ENCODE data around the gene ARL4D.
"Not testable (repeated sequence)": the region's sequence is repeated elsewhere in the genome, so short reads cannot be mapped to it uniquely, and the experiment has no call there.

ARL4D gene

GRCh38 chr17:43416998-43417890 is 18.5 kb downstream of the ARL4D start:
- Mint-ChIP-seq H3K9me3 (no peaks in the 10 kb centered on the region), H3K27ac (no peak overlapping the region), H3K27me3 (ENCODE audit: low read depth) (peaks cover 17% of the 10 kb centered on the region), H3K36me3 (ENCODE audit: low read depth) (no peaks in the 10 kb centered on the region), H3K4me1 (ENCODE audit: low read depth) (peaks cover 3% of the 10 kb centered on the region), H3K4me3 (no peak overlapping the region)

- peaks cover 3% of the 10 kb centered on the region for H3K4me1 Mint-ChIP-seq (ENCODE audit: low read depth)
- H3K27ac Mint-ChIP-seq, result no peak overlapping the region
- H3K27me3 Mint-ChIP-seq (ENCODE audit: low read depth), result peaks cover 17% of the 10 kb centered on the region
- no peaks in the 10 kb centered on the region for H3K36me3 Mint-ChIP-seq (ENCODE audit: low read depth)
- H3K9me3 Mint-ChIP-seq, result no peaks in the 10 kb centered on the region
- no peak overlapping the region for H3K4me3 Mint-ChIP-seq
Observed at GRCh38 chr17:43418441-43419374, 19.9 kb downstream of the ARL4D start.

GRCh38 chr17:43419375-43419882 is 20.6 kb downstream of the ARL4D start:
- H3K9me3 Mint-ChIP-seq; H3K4me3 Mint-ChIP-seq; H3K27ac Mint-ChIP-seq; H3K4me1 Mint-ChIP-seq (ENCODE audit: low read depth); H3K36me3 Mint-ChIP-seq (ENCODE audit: low read depth): not testable (repeated sequence)
- peaks cover 17% of the 10 kb centered on the region for H3K27me3 Mint-ChIP-seq (ENCODE audit: low read depth)

GRCh38 chr17:43423777-43424455 is 25.1 kb downstream of the ARL4D start:
- Mint-ChIP-seq H3K27me3 (ENCODE audit: low read depth) (no peaks in the 10 kb centered on the region), H3K27ac (no peak overlapping the region), H3K9me3 (no peaks in the 10 kb centered on the region)

GRCh38 chr17:43427362-43428043 is 28.7 kb downstream of the ARL4D start:
- H3K27me3 Mint-ChIP-seq (ENCODE audit: low read depth), result peaks cover 13% of the 10 kb centered on the region
- no peak overlapping the region for H3K4me3 Mint-ChIP-seq
- H3K27ac Mint-ChIP-seq, result no peak overlapping the region
- H3K4me1 Mint-ChIP-seq (ENCODE audit: low read depth), result no peaks in the 10 kb centered on the region
- no peaks in the 10 kb centered on the region for H3K9me3 Mint-ChIP-seq
- H3K36me3 Mint-ChIP-seq (ENCODE audit: low read depth), result no peaks in the 10 kb centered on the region

More at GRCh38 chr17:43423777-43424455, 25.1 kb downstream of the ARL4D start:
- Mint-ChIP-seq H3K36me3 (ENCODE audit: low read depth) (no peaks in the 10 kb centered on the region), H3K4me1 (ENCODE audit: low read depth) (no peaks in the 10 kb centered on the region), H3K4me3 (no peak overlapping the region)

- Mint-ChIP-seq H3K9me3 (no peaks in the 10 kb centered on the region), H3K4me1 (ENCODE audit: low read depth) (no peaks in the 10 kb centered on the region), H3K36me3 (ENCODE audit: low read depth) (no peaks in the 10 kb centered on the region), H3K27ac (no peak overlapping the region), H3K27me3 (ENCODE audit: low read depth) (peaks cover 13% of the 10 kb centered on the region), H3K4me3 (no peak overlapping the region)
Observed at GRCh38 chr17:43428524-43428923, 29.7 kb downstream of the ARL4D start.

GRCh38 chr17:43430936-43431713 is 32.3 kb downstream of the ARL4D start:
- H3K9me3 Mint-ChIP-seq, result no peaks in the 10 kb centered on the region
- H3K4me1 Mint-ChIP-seq (ENCODE audit: low read depth), result no peaks in the 10 kb centered on the region
- no peaks in the 10 kb centered on the region for H3K36me3 Mint-ChIP-seq (ENCODE audit: low read depth)
- H3K4me3 Mint-ChIP-seq, result no peak overlapping the region
- H3K27me3 Mint-ChIP-seq (ENCODE audit: low read depth), result peaks cover 25% of the 10 kb centered on the region
- no peak overlapping the region for H3K27ac Mint-ChIP-seq

GRCh38 chr17:43431714-43432523 is 33.1 kb downstream of the ARL4D start:
- peaks cover 25% of the 10 kb centered on the region for H3K27me3 Mint-ChIP-seq (ENCODE audit: low read depth)
- no peak overlapping the region for H3K4me3 Mint-ChIP-seq
- H3K9me3 Mint-ChIP-seq, result no peaks in the 10 kb centered on the region
- no peaks in the 10 kb centered on the region for H3K4me1 Mint-ChIP-seq (ENCODE audit: low read depth)
- H3K27ac Mint-ChIP-seq, result no peak overlapping the region
- no peaks in the 10 kb centered on the region for H3K36me3 Mint-ChIP-seq (ENCODE audit: low read depth)

- Mint-ChIP-seq H3K27me3 (ENCODE audit: low read depth) (peaks cover 21% of the 10 kb centered on the region), H3K27ac (no peak overlapping the region), H3K9me3 (no peaks in the 10 kb centered on the region), H3K4me3 (no peak overlapping the region), H3K4me1 (ENCODE audit: low read depth) (no peaks in the 10 kb centered on the region), H3K36me3 (ENCODE audit: low read depth) (no peaks in the 10 kb centered on the region)
Observed at GRCh38 chr17:43434902-43435319, 36.1 kb downstream of the ARL4D start.

- H3K4me1 Mint-ChIP-seq (ENCODE audit: low read depth), result no peaks in the 10 kb centered on the region
- peaks cover 13% of the 10 kb centered on the region for H3K27me3 Mint-ChIP-seq (ENCODE audit: low read depth)
- no peaks in the 10 kb centered on the region for H3K36me3 Mint-ChIP-seq (ENCODE audit: low read depth)
- no peak overlapping the region for H3K27ac Mint-ChIP-seq
- H3K9me3 Mint-ChIP-seq, result no peaks in the 10 kb centered on the region
- H3K4me3 Mint-ChIP-seq, result no peak overlapping the region
Observed at GRCh38 chr17:43437756-43438155, 39.0 kb downstream of the ARL4D start.

- H3K27me3 Mint-ChIP-seq (ENCODE audit: low read depth), result peaks cover 20% of the 10 kb centered on the region
- H3K4me3 Mint-ChIP-seq, result no peak overlapping the region
- no peaks in the 10 kb centered on the region for H3K9me3 Mint-ChIP-seq
- no peak overlapping the region for H3K27ac Mint-ChIP-seq
- no peaks in the 10 kb centered on the region for H3K36me3 Mint-ChIP-seq (ENCODE audit: low read depth)
- no peaks in the 10 kb centered on the region for H3K4me1 Mint-ChIP-seq (ENCODE audit: low read depth)
Observed at GRCh38 chr17:43438626-43439025, 39.8 kb downstream of the ARL4D start.

- Mint-ChIP-seq H3K4me3 (no peak overlapping the region), H3K27ac (no peak overlapping the region), H3K4me1 (ENCODE audit: low read depth) (no peaks in the 10 kb centered on the region)
Observed at GRCh38 chr17:43439041-43439440, 40.2 kb downstream of the ARL4D start.

More at GRCh38 chr17:43439041-43439440, 40.2 kb downstream of the ARL4D start:
- no peaks in the 10 kb centered on the region for H3K9me3 Mint-ChIP-seq
- H3K36me3 Mint-ChIP-seq (ENCODE audit: low read depth), result no peaks in the 10 kb centered on the region
- peaks cover 16% of the 10 kb centered on the region for H3K27me3 Mint-ChIP-seq (ENCODE audit: low read depth)
